T-cell (primary cell): ENCODE results near the gene MFNG. TPM values are rescaled to one million over a fixed set of nuclear protein-coding genes. Genes with fewer than 3 reads are reported as not detected.

ENCODE experiments used
- ATAC-seq, 4 experiments: fragments of 200-7000 bp in 3 of 4; fragments of 150-1000 bp in 1 of 4; cut with Tn5 transposase; replicated peaks in 1 of 4; 1 replicate in 3 of 4; 2 replicates in 1 of 4; pipeline ENCODE4 v1.10.0; 2021; ENCODE audit warnings: moderate library complexity in 3 of 4, mild to moderate bottlenecking in 2 of 4, moderate number of reproducible peaks in 1 of 4
- CTCF ChIA-PET, 2 donors: fragments of 300-600 bp; sonication (Branson Sonifier 250); formaldehyde crosslinking; loops; one replicate each; lab custom pipeline; 2022; ENCODE audit warnings: antibody characterized with exemption in 2 of 2; lab: Charles Lee
- POLR2A ChIA-PET, 2 donors: fragments of 300-600 bp; sonication (Branson Sonifier 250); formaldehyde crosslinking; loops; one replicate each; lab custom pipeline; 2022; ENCODE audit warnings: antibody characterized with exemption in 2 of 2; lab: Charles Lee
- DNase-seq, 35 experiments: peaks; one replicate each; pipeline versions ENCODE4 v3.0.0 to v3.0.0-alpha.2; 2013 to 2023
- H3K27ac ChIP-seq: one replicate; pipeline ENCODE4 v1.5.1; 2013; ENCODE audit warnings: low read length
- H3K27me3 ChIP-seq, 2 experiments: replicated peaks in 1 of 2; 1 replicate in 1 of 2; 2 replicates in 1 of 2; pipeline versions ENCODE4 v1.6.1 to v1.7.0; 2013; ENCODE audit warnings: low read length in 1 of 2, mixed read lengths in 1 of 2; ENCODE audit not compliant: control insufficient read depth in 2 of 2, insufficient read depth in 2 of 2; ENCODE audit errors: extremely low read depth in 1 of 2
- H3K36me3 ChIP-seq, 2 donors: 1 replicate in 1 of 2; 2 replicates in 1 of 2; pipeline versions ENCODE4 v1.6.1 to v1.7.0; 2013; ENCODE audit warnings: low read length in 1 of 2; ENCODE audit not compliant: control insufficient read depth in 2 of 2, insufficient read depth in 1 of 2; ENCODE audit errors: extremely low read depth in 1 of 2
- H3K4me1 ChIP-seq, 2 experiments: 1 replicate in 1 of 2; 2 replicates in 1 of 2; pipeline versions ENCODE4 v1.6.1 to v1.7.0; 2013; ENCODE audit warnings: low read length in 2 of 2, mixed read lengths in 1 of 2; ENCODE audit not compliant: insufficient read depth in 2 of 2, control insufficient read depth in 1 of 2; ENCODE audit errors: extremely low read depth in 1 of 2
- H3K4me3 ChIP-seq, 2 donors: 1 replicate in 1 of 2; 2 replicates in 1 of 2; pipeline versions ENCODE4 v1.5.1 to v1.7.0; 2013; ENCODE audit warnings: mild to moderate bottlenecking in 2 of 2, low read length in 1 of 2, moderate library complexity in 1 of 2; ENCODE audit not compliant: control insufficient read depth in 1 of 2; ENCODE audit errors: extremely low read depth in 1 of 2
- H3K9me3 ChIP-seq: 2 replicates; pipeline ENCODE4 v1.7.0; 2013
- H3K27ac Mint-ChIP-seq, 2 donors: one replicate each; pipeline ENCODE4 v1.8.0; 2020 to 2021; ENCODE audit warnings: mild to moderate bottlenecking in 2 of 2, mixed read lengths in 2 of 2
- H3K27me3 Mint-ChIP-seq, 2 donors: one replicate each; pipeline ENCODE4 v1.8.0; 2021 to 2022; ENCODE audit warnings: mixed read lengths in 2 of 2
- H3K36me3 Mint-ChIP-seq: one replicate; pipeline ENCODE4 v1.8.0; 2021; ENCODE audit warnings: mixed read lengths
- H3K4me1 Mint-ChIP-seq, 3 donors: one replicate each; pipeline ENCODE4 v1.8.0; 2020 to 2022; ENCODE audit warnings: mixed read lengths in 3 of 3, mild to moderate bottlenecking in 1 of 3
- H3K4me3 Mint-ChIP-seq, 3 donors: one replicate each; pipeline ENCODE4 v1.8.0; 2020 to 2022; ENCODE audit warnings: mild to moderate bottlenecking in 3 of 3, mixed read lengths in 3 of 3, moderate library complexity in 3 of 3
- H3K9me3 Mint-ChIP-seq, 3 donors: one replicate each; pipeline ENCODE4 v1.8.0; 2020 to 2022; ENCODE audit warnings: mixed read lengths in 3 of 3
- WGBS: methylation state at CpG from one replicate; pipeline ENCODE4 v1.1.5; 2013; ENCODE audit warnings: missing lambda C conversion rate; ENCODE audit not compliant: insufficient coverage; 5-methylcytosine and 5-hydroxymethylcytosine counted together
- total RNA-seq, 35 experiments: library from RNA in 6 of 35; stranded (reverse) in 6 of 35; fragments of 120-200 nt in 1 of 35; gene quantifications; one replicate each; pipeline versions ENCODE4 v1.2.1 to v1.2.4 and lab custom pipeline; 2013 to 2026

The MFNG gene
- total RNA-seq, 5 donors from 2014 or later (not counting 1 experiment from before 2014, with no cell fraction given): 153 to 296 (median 268) TPM

DNA sequence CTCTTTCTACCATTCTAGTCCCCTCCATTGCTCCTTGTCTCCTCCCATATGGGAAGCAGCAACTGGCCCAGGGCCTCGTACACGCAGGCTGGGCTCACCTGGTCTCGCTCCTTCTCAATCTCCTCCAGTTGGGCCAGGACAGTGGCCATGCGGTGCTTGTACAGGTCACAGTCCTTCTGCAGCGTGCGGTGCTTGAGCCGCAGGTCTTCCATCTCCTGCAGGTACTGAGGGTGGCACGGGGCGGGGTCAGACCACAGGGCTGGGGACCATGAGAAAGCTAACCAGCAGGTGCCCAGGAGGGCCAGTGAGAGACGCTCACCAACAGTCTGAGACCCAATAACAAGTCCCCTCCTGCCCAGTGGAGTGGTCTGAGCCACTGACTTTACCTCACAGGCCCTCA is 21.5 kb upstream of the MFNG start:
- Mint-ChIP-seq H3K9me3 (no peaks in the 10 kb centered on the region), H3K4me1 (no peaks in the 10 kb centered on the region), H3K36me3 (no peaks in the 10 kb centered on the region), H3K27me3 (no peaks in the 10 kb centered on the region), H3K27ac (no peak overlapping the region), H3K4me3 (no peak overlapping the region)
- Histone ChIP-seq H3K9me3 (no peaks in the 10 kb centered on the region), H3K4me3 (no peak overlapping the region), H3K27me3 (peaks cover 0 to 30% of the 10 kb centered on the region in 2 experiments), H3K4me1 (peaks cover 0 to 2% of the 10 kb centered on the region in 2 experiments), H3K36me3 (no peaks in the 10 kb centered on the region), H3K27ac (no peak overlapping the region)
- POLR2A ChIA-PET: no interaction called here
- CTCF ChIA-PET: no interaction called here
- DNase-seq (no peak), ATAC-seq (no peak)
- 96% methylated on average over 7 of the region's 10 CpGs for WGBS

GRCh38 chr22:37505989-37506388 is 19.8 kb upstream of the MFNG start:
- Histone ChIP-seq H3K4me1 (peaks cover 6 to 19% of the 10 kb centered on the region in 2 experiments), H3K36me3 (no peaks in the 10 kb centered on the region), H3K27ac (no peak overlapping the region), H3K9me3 (no peaks in the 10 kb centered on the region), H3K4me3 (no peak overlapping the region), H3K27me3 (peaks cover 0 to 42% of the 10 kb centered on the region in 2 experiments)
- POLR2A ChIA-PET: no interaction called here
- Mint-ChIP-seq H3K9me3 (no peaks in the 10 kb centered on the region), H3K27ac (no peak overlapping the region), H3K36me3 (no peaks in the 10 kb centered on the region), H3K4me1 (peaks cover 12 to 17% (median 13%) of the 10 kb centered on the region in 3 donors), H3K4me3 (no peak overlapping the region), H3K27me3 (no peaks in the 10 kb centered on the region)
- DNase-seq (no peak), ATAC-seq (no peak)
- WGBS: 86% methylated on average over 14 of the region's 14 CpGs
- CTCF ChIA-PET: interaction anchor here in 1 of 2 donors (1.2 kb wide), 1 partner anchor 33 kb away, joined by 6 read pairs; no protein-coding TSS in a partner anchor

DNA sequence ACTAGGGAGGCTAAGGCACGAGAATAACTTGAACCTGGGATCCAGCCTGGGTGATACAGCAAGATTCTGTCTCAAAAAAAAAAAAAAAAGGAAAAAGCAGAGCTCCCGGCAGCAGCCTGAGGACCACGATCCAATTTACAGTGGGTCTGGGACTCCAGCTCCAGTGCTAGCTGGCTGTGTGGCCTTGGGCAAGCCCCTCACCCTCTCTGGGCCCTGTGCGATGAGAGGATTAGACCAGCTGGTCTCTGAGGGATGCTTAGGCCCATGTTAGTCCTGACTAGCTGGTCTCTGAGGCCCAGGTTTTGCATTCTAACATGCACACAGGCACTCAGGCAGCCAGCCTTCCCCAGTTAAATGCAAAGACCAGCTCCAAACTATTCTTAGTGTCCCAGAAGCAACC is 19.4 kb upstream of the MFNG start:
- ChIA-PET CTCF (interaction anchor here in 1 of 2 donors (1.2 kb wide), 1 partner anchor 33 kb away, joined by 6 read pairs; no protein-coding TSS in a partner anchor), POLR2A (no interaction called here)
- Mint-ChIP-seq H3K36me3 (no peaks in the 10 kb centered on the region), H3K4me3 (no peak overlapping the region), H3K4me1 (peaks cover 12 to 22% (median 17%) of the 10 kb centered on the region in 3 donors), H3K27ac (no peak overlapping the region), H3K9me3 (no peaks in the 10 kb centered on the region), H3K27me3 (peaks cover 0 to under 1% of the 10 kb centered on the region in 2 donors)
- ATAC-seq (no peak), DNase-seq (no peak)
- Histone ChIP-seq H3K27me3 (peaks cover 0 to 43% of the 10 kb centered on the region in 2 experiments), H3K9me3 (no peaks in the 10 kb centered on the region), H3K36me3 (no peaks in the 10 kb centered on the region), H3K4me3 (no peak overlapping the region), H3K27ac (no peak overlapping the region), H3K4me1 (peaks cover 6 to 21% of the 10 kb centered on the region in 2 experiments)
- WGBS: 80% methylated on average over 3 of the region's 4 CpGs

DNA sequence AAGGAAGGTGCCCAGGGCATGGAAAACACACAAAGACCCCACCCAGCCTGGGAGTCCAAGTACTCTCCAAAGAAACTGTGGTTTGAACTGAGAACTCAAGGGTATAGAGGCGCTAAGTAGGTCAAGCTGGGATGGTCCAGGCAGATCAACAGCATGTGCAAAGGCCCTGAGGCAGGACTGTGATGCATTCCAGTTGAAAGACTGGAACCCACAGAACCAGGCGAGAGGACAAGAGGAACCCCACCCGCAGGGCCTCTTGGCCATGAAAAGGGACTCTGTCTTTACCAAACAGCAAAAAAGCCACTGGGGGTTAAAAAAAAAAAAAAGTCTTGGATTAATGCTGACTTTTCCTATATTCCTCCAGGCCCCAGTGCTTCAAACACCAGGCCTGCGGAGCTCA is 18.8 kb upstream of the MFNG start:
- DNase-seq (no peak), ATAC-seq (no peak)
- Histone ChIP-seq H3K9me3 (no peaks in the 10 kb centered on the region), H3K27ac (no peak overlapping the region), H3K36me3 (no peaks in the 10 kb centered on the region), H3K4me3 (no peak overlapping the region), H3K27me3 (peaks cover 0 to 42% of the 10 kb centered on the region in 2 experiments), H3K4me1 (peaks cover 6 to 21% of the 10 kb centered on the region in 2 experiments)
- Mint-ChIP-seq H3K9me3 (no peaks in the 10 kb centered on the region), H3K4me1 (peaks cover 12 to 22% (median 17%) of the 10 kb centered on the region in 3 donors), H3K36me3 (no peaks in the 10 kb centered on the region), H3K4me3 (no peak overlapping the region), H3K27me3 (peaks cover 0 to 3% of the 10 kb centered on the region in 2 donors), H3K27ac (no peak overlapping the region)
- CTCF ChIA-PET: interaction anchor here (0.6 to 1.2 kb wide), 2 partner anchors 32 to 70 kb away, joined by 5 to 6 read pairs; no protein-coding TSS in a partner anchor
- WGBS: no CpG with 5 or more reads among the region's 4 CpGs
- POLR2A ChIA-PET: no interaction called here

DNA sequence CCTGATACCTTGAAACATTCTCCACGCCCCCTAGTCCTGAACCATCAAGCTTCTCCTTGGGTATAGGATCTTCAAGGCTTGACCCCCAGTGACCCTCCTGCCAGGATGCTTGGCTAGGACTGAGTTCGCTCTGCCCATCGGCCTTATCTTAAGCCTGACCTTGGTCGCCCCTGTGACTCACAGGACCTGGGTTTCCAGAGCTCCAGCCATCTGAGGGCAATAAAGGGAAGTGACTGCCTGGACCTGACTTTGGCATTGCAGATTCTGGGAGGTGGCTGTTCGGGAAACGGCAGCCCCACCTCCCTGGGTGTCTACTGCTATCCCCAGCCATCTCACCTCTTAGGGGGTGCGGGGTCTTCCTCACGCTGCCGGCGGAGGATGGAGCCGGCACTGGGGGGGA is 17.7 kb upstream of the MFNG start:
- no peak overlapping the region for H3K4me3 ChIP-seq
- 88% methylated on average over 8 of the region's 11 CpGs for WGBS
- H3K4me3 Mint-ChIP-seq: no peak overlapping the region
- no peak overlapping the region for H3K27ac ChIP-seq
- ChIA-PET CTCF (no interaction called here), POLR2A (no interaction called here)
- no peaks in the 10 kb centered on the region for H3K36me3 Mint-ChIP-seq
- H3K27me3 ChIP-seq: peaks cover 0 to 47% of the 10 kb centered on the region in 2 experiments
- peaks cover 0 to 5% of the 10 kb centered on the region in 2 donors for H3K27me3 Mint-ChIP-seq
- H3K4me1 Mint-ChIP-seq: peaks cover 12 to 22% (median 17%) of the 10 kb centered on the region in 3 donors
- no peaks in the 10 kb centered on the region for H3K36me3 ChIP-seq
- no peaks in the 10 kb centered on the region for H3K9me3 Mint-ChIP-seq
- no peak overlapping the region for H3K27ac Mint-ChIP-seq
- H3K9me3 ChIP-seq: no peaks in the 10 kb centered on the region
- ATAC-seq (no peak), DNase-seq (no peak)
- peaks cover 6 to 21% of the 10 kb centered on the region in 2 experiments for H3K4me1 ChIP-seq

- no peak for DNase-seq
- peaks cover 0 to 5% of the 10 kb centered on the region in 2 donors for H3K27me3 Mint-ChIP-seq
- no peaks in the 10 kb centered on the region for H3K36me3 ChIP-seq
- no peaks in the 10 kb centered on the region for H3K9me3 Mint-ChIP-seq
- H3K27ac Mint-ChIP-seq: no peak overlapping the region
- H3K4me3 Mint-ChIP-seq: no peak overlapping the region
- H3K4me3 ChIP-seq: no peak overlapping the region
- H3K4me1 ChIP-seq: peaks cover 6 to 25% of the 10 kb centered on the region in 2 experiments
- CTCF ChIA-PET: no interaction called here
- H3K9me3 ChIP-seq: no peaks in the 10 kb centered on the region
- H3K4me1 Mint-ChIP-seq: peaks cover 16 to 26% (median 20%) of the 10 kb centered on the region in 3 donors
- WGBS: 66% methylated on average over 2 of the region's 3 CpGs
- no peak overlapping the region for H3K27ac ChIP-seq
- ATAC-seq: no peak
- POLR2A ChIA-PET: no interaction called here
- no peaks in the 10 kb centered on the region for H3K36me3 Mint-ChIP-seq
- peaks cover 0 to 47% of the 10 kb centered on the region in 2 experiments for H3K27me3 ChIP-seq
Observed at GRCh38 chr22:37503183-37503683, 17.0 kb upstream of the MFNG start.
